DND-41 (cell line): Measurements from ENCODE around the gene RFX6.

Source experiments
- ATAC-seq: fragments of 200-7000 bp; cut with Tn5 transposase; 3 replicates; pipeline ENCODE4 v1.9.1; 2021; ENCODE audit warnings: low read depth; ENCODE audit not compliant: insufficient read depth
- DNase-seq: peaks from one replicate; pipeline ENCODE4 v3.0.0-alpha.2; 2020
- H2AFZ ChIP-seq: 2 replicates; pipeline ENCODE4 v1.6.0; 2012; ENCODE audit warnings: low read depth, low read length
- H3K27ac ChIP-seq: 2 replicates; pipeline ENCODE4 v1.5.1; 2012; ENCODE audit warnings: low read length, inconsistent platforms
- H3K27me3 ChIP-seq: fragments of 200-600 bp; sonication (generic); 2 replicates; pipeline ENCODE4 v1.6.0; 2012; ENCODE audit warnings: low read length, mild to moderate bottlenecking, inconsistent platforms; ENCODE audit not compliant: insufficient read depth, poor library complexity
- H3K36me3 ChIP-seq: 2 replicates; pipeline ENCODE4 v1.5.1; 2012; ENCODE audit warnings: low read length, inconsistent platforms; ENCODE audit not compliant: insufficient read depth
- H3K4me1 ChIP-seq: 2 replicates; pipeline ENCODE4 v1.5.1; 2012; ENCODE audit warnings: mild to moderate bottlenecking, low read length; ENCODE audit not compliant: insufficient read depth
- H3K4me2 ChIP-seq: 2 replicates; pipeline ENCODE4 v1.6.0; 2012; ENCODE audit warnings: mild to moderate bottlenecking, moderate library complexity, low read length, inconsistent platforms; ENCODE audit not compliant: insufficient read depth
- H3K4me3 ChIP-seq, 2 experiments: fragments of 200-600 bp in 1 of 2; shearing (Covaris generic) in 1 of 2; 2 replicates each; pipeline ENCODE4 v1.5.1; 2012 to 2016; ENCODE audit warnings: inconsistent platforms in 2 of 2, low read length in 2 of 2, mild to moderate bottlenecking in 2 of 2, low read depth in 1 of 2, moderate library complexity in 1 of 2
- H3K79me2 ChIP-seq: 2 replicates; pipeline ENCODE4 v1.6.0; 2012; ENCODE audit warnings: low read length, inconsistent platforms; ENCODE audit not compliant: insufficient read depth
- H3K9ac ChIP-seq: 2 replicates; pipeline ENCODE4 v1.6.0; 2012; ENCODE audit warnings: low read depth, mild to moderate bottlenecking, inconsistent platforms, low read length, moderate library complexity
- H3K9me3 ChIP-seq: 2 replicates; pipeline ENCODE4 v1.5.1; 2012; ENCODE audit warnings: low read length, moderate library complexity, mild to moderate bottlenecking, inconsistent platforms; ENCODE audit not compliant: insufficient read depth, severe bottlenecking
- H4K20me1 ChIP-seq: 2 replicates; pipeline ENCODE4 v1.6.0; 2012; ENCODE audit warnings: low read length; ENCODE audit not compliant: insufficient read depth
- CTCF ChIP-seq: IDR thresholded peaks from 2 replicates; pipeline ENCODE4 v1.5.1; 2012; ENCODE audit warnings: borderline replicate concordance, low read length, moderate library complexity, mild to moderate bottlenecking; ENCODE audit not compliant: poor library complexity, severe bottlenecking; ENCODE audit errors: extremely low read depth
- EZH2 ChIP-seq: IDR thresholded peaks from 3 replicates; pipeline ENCODE4 v1.6.1; 2012; ENCODE audit warnings: borderline replicate concordance, low read depth, mild to moderate bottlenecking, moderate library complexity, low read length, inconsistent platforms; ENCODE audit not compliant: severe bottlenecking

The RFX6 gene

GRCh38 chr6:116931456-116931855 is 54.4 kb downstream of the RFX6 start:
- Histone ChIP-seq H3K36me3 (no peaks in the 10 kb centered on the region), H3K9me3 (no peaks in the 10 kb centered on the region), H3K4me3 (no peak overlapping the region), H3K79me2 (no peaks in the 10 kb centered on the region), H2AFZ (no peak overlapping the region), H3K27ac (no peak overlapping the region), H3K27me3 (peaks cover 3% of the 10 kb centered on the region), H3K4me1 (no peaks in the 10 kb centered on the region), H4K20me1 (no peaks in the 10 kb centered on the region), H3K4me2 (no peak overlapping the region), H3K9ac (no peak overlapping the region)
- TF ChIP-seq CTCF (no peak), EZH2 (no peak)
- DNase-seq = no peak
- no peak for ATAC-seq

DNA sequence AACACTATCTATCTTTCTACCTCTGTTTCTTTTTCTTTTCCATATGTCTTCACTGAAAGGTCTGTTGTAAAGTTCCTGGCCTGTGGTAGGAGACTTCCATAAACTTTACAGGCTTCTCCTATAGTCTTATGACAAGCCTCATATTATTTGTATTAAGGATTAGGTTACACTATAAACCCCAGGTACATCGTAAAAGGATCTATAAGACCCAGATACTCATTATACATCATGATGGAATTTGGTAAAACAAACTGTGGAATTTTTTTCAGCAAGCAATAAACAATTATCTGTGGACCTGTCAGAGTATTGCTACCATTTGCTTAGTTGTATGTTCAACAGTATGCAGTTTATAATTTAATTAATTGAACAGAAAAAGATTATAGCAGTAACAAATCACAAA is 55.5 kb downstream of the RFX6 start:
- DNase-seq (no peak), ATAC-seq (no peak)
- no peaks in the 10 kb centered on the region for H3K9me3 ChIP-seq
- no peaks in the 10 kb centered on the region for H3K79me2 ChIP-seq
- H3K36me3 ChIP-seq = no peaks in the 10 kb centered on the region
- peaks cover 3% of the 10 kb centered on the region for H3K27me3 ChIP-seq
- H3K27ac ChIP-seq = no peak overlapping the region
- H2AFZ ChIP-seq = no peak overlapping the region
- no peak overlapping the region for H3K4me3 ChIP-seq
- no peaks in the 10 kb centered on the region for H4K20me1 ChIP-seq
- H3K4me1 ChIP-seq = no peaks in the 10 kb centered on the region
- no peak for TF ChIP-seq CTCF
- no peak for TF ChIP-seq EZH2
- H3K4me2 ChIP-seq = no peak overlapping the region
- H3K9ac ChIP-seq = no peak overlapping the region

DNA sequence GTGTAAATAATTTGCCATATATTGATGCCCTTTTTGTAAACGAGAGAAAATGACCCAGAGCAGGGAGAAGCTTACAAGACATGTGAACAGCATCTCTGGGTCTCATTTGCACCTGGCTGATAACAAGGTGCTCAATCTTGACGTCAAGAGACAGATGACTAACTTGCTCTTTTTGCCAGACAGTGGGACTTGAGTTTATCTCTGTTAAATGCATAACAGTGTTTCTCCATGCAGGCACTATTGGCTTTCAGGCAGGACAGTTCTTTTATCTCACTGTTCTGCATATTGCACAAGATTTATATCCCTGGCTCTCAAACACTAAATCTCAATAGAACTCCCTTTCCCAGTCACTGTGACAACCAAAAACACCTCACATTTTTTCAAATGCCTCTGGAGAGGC is 56.4 kb downstream of the RFX6 start:
- ATAC-seq = no peak
- no peak for DNase-seq
- H3K4me3 ChIP-seq = no peak overlapping the region

More for the DNA sequence above, 56.4 kb downstream of the RFX6 start:
- no peaks in the 10 kb centered on the region for H3K4me1 ChIP-seq
- TF ChIP-seq CTCF = no peak
- no peak for TF ChIP-seq EZH2
- H2AFZ ChIP-seq = no peak overlapping the region
- no peak overlapping the region for H3K9ac ChIP-seq
- H3K4me2 ChIP-seq = no peak overlapping the region
- H3K27me3 ChIP-seq = peaks cover 3% of the 10 kb centered on the region
- no peak overlapping the region for H3K27ac ChIP-seq
- H4K20me1 ChIP-seq = no peaks in the 10 kb centered on the region
- no peaks in the 10 kb centered on the region for H3K79me2 ChIP-seq
- no peaks in the 10 kb centered on the region for H3K36me3 ChIP-seq
- H3K9me3 ChIP-seq = no peaks in the 10 kb centered on the region
